ENCODE data around the gene NADK.
"Not testable (repeated sequence)": the region's sequence is repeated elsewhere in the genome, so short reads cannot be mapped to it uniquely, and the experiment has no call there.

Gene NADK

GRCh38 chr1:1745651-1746565, 32.4 kb downstream of the NADK start:
- DNase-seq, result peak; percentile 48

- not testable (repeated sequence) for DNase-seq
Observed at GRCh38 chr1:1742529-1742928, 35.7 kb downstream of the NADK start.

- DNase-seq, result not testable (repeated sequence)
Observed at GRCh38 chr1:1741013-1741412, 37.3 kb downstream of the NADK start.

- DNase-seq, result not testable (repeated sequence)
Observed at GRCh38 chr1:1738799-1739337, 39.4 kb downstream of the NADK start.

- DNase-seq, result not testable (repeated sequence)
Observed at GRCh38 chr1:1737675-1738590, 40.3 kb downstream of the NADK start.

- DNase-seq, result no peak
Observed at GRCh38 chr1:1732381-1732780, 45.9 kb downstream of the NADK start.

- no peak for DNase-seq
Observed at GRCh38 chr1:1730870-1731269, 47.4 kb downstream of the NADK start.

- not testable (repeated sequence) for DNase-seq
Observed at GRCh38 chr1:1730230-1730629, 48.0 kb downstream of the NADK start.

GRCh38 chr1:1729116-1729816, 49.0 kb downstream of the NADK start:
- not testable (repeated sequence) for DNase-seq

- not testable (repeated sequence) for DNase-seq
Observed at GRCh38 chr1:1728308-1729005, 49.8 kb downstream of the NADK start.

GRCh38 chr1:1727131-1727651, 51.1 kb downstream of the NADK start:
- not testable (repeated sequence) for DNase-seq

GRCh38 chr1:1726088-1726487, 52.2 kb downstream of the NADK start:
- DNase-seq, result not testable (repeated sequence)

- peak; percentile 99 for DNase-seq
Observed at GRCh38 chr1:1724035-1724864, 54.0 kb downstream of the NADK start, which contains the start of gene CDK11A. TSS of gene CDK11A (minus strand) at chr1:1724357. CDS start at chr1:1722818, 1,539 bp downstream.

- DNase-seq, result no peak
Observed at GRCh38 chr1:1721201-1721600, 57.1 kb downstream of the NADK start.

- not testable (repeated sequence) for DNase-seq
Observed at GRCh38 chr1:1715109-1715883, 63.0 kb downstream of the NADK start.

GRCh38 chr1:1707897-1708296, 70.4 kb downstream of the NADK start:
- DNase-seq, result not testable (repeated sequence)

- not testable (repeated sequence) for DNase-seq
Observed at GRCh38 chr1:1707241-1707640, 71.0 kb downstream of the NADK start.

GRCh38 chr1:1705623-1706022, 72.6 kb downstream of the NADK start:
- not testable (repeated sequence) for DNase-seq

GRCh38 chr1:1704284-1704957, 73.8 kb downstream of the NADK start:
- not testable (repeated sequence) for DNase-seq

Measured in DMS79 (cell line).